Measurements from ENCODE around the gene KLHL29. TPM values are rescaled to one million over a fixed set of nuclear protein-coding genes. Genes with fewer than 3 reads are reported as not detected.

KLHL29 gene
- polyA plus RNA-seq, 1 of the 3 experiments (the other 2 are of a cell fraction), result 4.6 TPM

- TF ChIP-seq RXRA (IDR thresholded peaks at IDR 0.05; ENCODE audit: borderline replicate concordance, low read depth), result no peak
- no peak for TF ChIP-seq RCOR1 (IDR thresholded peaks at IDR 0.05; ENCODE audit: low read length)
- no peak for TF ChIP-seq CTCF (IDR thresholded peaks at IDR 0.05)
- no peak for TF ChIP-seq FOSL2 (IDR thresholded peaks at IDR 0.05; ENCODE audit: borderline replicate concordance, low read depth)
- no peak for TF ChIP-seq SMC3 (IDR thresholded peaks at IDR 0.05; ENCODE audit: low read depth, low read length)
- Histone ChIP-seq H4K20me1 (ENCODE audit: insufficient read depth) (no peaks in the 10 kb centered on the region), H3K9me3 (no peaks in the 10 kb centered on the region), H2AFZ (ENCODE audit: low read depth) (peak overlapping the region; percentile 71; the same call in 1 of the 2 replicates), H3K9me2 (no peaks in the 10 kb centered on the region), H3K4me2 (peak overlapping the region; percentile 39), H3K27ac (ENCODE audit: low read depth in 2 of 2, low read length in 1 of 2) (no peak overlapping the region; a peak in 1 of 4 replicates), H3K4me3 (ENCODE audit: low read depth in 2 of 2, low read length in 1 of 2) (no peak overlapping the region), H3K9ac (peak overlapping the region; percentile 24; the same call in 1 of the 2 replicates), H3K79me2 (ENCODE audit: insufficient read depth) (no peaks in the 10 kb centered on the region), H3K4me1 (ENCODE audit: control insufficient read depth in 1 of 2, insufficient read depth in 2 of 2, low read depth in 1 of 2, low read length in 1 of 2) (peaks cover 18 to 24% of the 10 kb centered on the region in 2 experiments; a peak in 3 of 4 replicates), H3K27me3 (ENCODE audit: insufficient read depth) (no peaks in the 10 kb centered on the region), H3F3A (replicated peaks; ENCODE audit: insufficient read depth) (no peaks in the 10 kb centered on the region), H3K36me3 (replicated peaks in 1 of 2; ENCODE audit: control insufficient read depth in 1 of 2, insufficient read depth in 2 of 2, low read length in 1 of 2) (no peaks in the 10 kb centered on the region)
- CTCF ChIA-PET, result interaction anchor here (0.7 to 2.2 kb wide), 6 partner anchors 9 to 730 kb away, joined by 3 to 7 read pairs (median 3); no protein-coding TSS in a partner anchor
- 93% methylated on average over 13 of the region's 16 CpGs for WGBS (ENCODE audit: low lambda C conversion rate)
- no peak for DNase-seq
- POLR2A ChIA-PET, result no interaction called here
Observed at GRCh38 chr2:23525137-23525765, 140.3 kb downstream of the KLHL29 start.

GRCh38 chr2:23526114-23526513 lies 141.1 kb downstream of the KLHL29 start:
- Histone ChIP-seq H4K20me1 (ENCODE audit: insufficient read depth) (no peaks in the 10 kb centered on the region), H3F3A (replicated peaks; ENCODE audit: insufficient read depth) (no peaks in the 10 kb centered on the region), H3K4me3 (ENCODE audit: low read depth in 2 of 2, low read length in 1 of 2) (no peak overlapping the region), H3K4me1 (ENCODE audit: control insufficient read depth in 1 of 2, insufficient read depth in 2 of 2, low read depth in 1 of 2, low read length in 1 of 2) (peaks cover 20 to 23% of the 10 kb centered on the region in 2 experiments; a peak in 3 of 4 replicates), H3K9ac (no peak overlapping the region), H2AFZ (ENCODE audit: low read depth) (no peak overlapping the region), H3K9me2 (no peaks in the 10 kb centered on the region), H3K27me3 (ENCODE audit: insufficient read depth) (no peaks in the 10 kb centered on the region), H3K36me3 (replicated peaks in 1 of 2; ENCODE audit: control insufficient read depth in 1 of 2, insufficient read depth in 2 of 2, low read length in 1 of 2) (no peaks in the 10 kb centered on the region), H3K4me2 (no peak overlapping the region), H3K79me2 (ENCODE audit: insufficient read depth) (no peaks in the 10 kb centered on the region), H3K9me3 (no peaks in the 10 kb centered on the region), H3K27ac (ENCODE audit: low read depth in 2 of 2, low read length in 1 of 2) (no peak overlapping the region)
- TF ChIP-seq MXI1 (IDR thresholded peaks at IDR 0.05; ENCODE audit: low read depth, low read length) (no peak), JUND (IDR thresholded peaks at IDR 0.05) (no peak), RCOR1 (IDR thresholded peaks at IDR 0.05; ENCODE audit: low read length) (no peak), RFX5 (IDR thresholded peaks at IDR 0.05; ENCODE audit: low read length) (no peak), PBX3 (IDR thresholded peaks at IDR 0.05) (no peak), EZH2phosphoT487 (IDR thresholded peaks at IDR 0.05; ENCODE audit: borderline replicate concordance, low read depth) (no peak), NFIC (IDR thresholded peaks at IDR 0.05; ENCODE audit: borderline replicate concordance) (no peak), IRF3 (IDR thresholded peaks at IDR 0.05; ENCODE audit: low read depth, low read length) (no peak), ELF1 (IDR thresholded peaks at IDR 0.05) (no peak), GABPA (IDR thresholded peaks at IDR 0.05; ENCODE audit: low read depth) (no peak)
- 95% methylated on average over 19 of the region's 19 CpGs for WGBS (ENCODE audit: low lambda C conversion rate)
- CTCF ChIA-PET, result interaction anchor here (0.9 kb wide), 1 partner anchor 20 kb away, joined by 3 read pairs; no protein-coding TSS in a partner anchor
- POLR2A ChIA-PET, result no interaction called here
- DNase-seq, result no peak

Data from SK-N-SH (cell line).